Panc1 (cell line): ENCODE measurements around the gene NHSL1. TPM values are rescaled to one million over a fixed set of nuclear protein-coding genes. Genes with fewer than 3 reads are reported as not detected.
A peak's percentile ranks its signal among the peaks of the same experiment; 100 is the strongest.

Experiments
- ATAC-seq: fragments of 200-7000 bp; cut with Tn5 transposase; 2 replicates; pipeline ENCODE4 v1.9.1; 2020; ENCODE audit warnings: mild to moderate bottlenecking, moderate library complexity
- BruUV-seq: library from RNA; stranded (reverse); fragments of 400-500 nt; replicated peaks from 2 replicates; lab custom pipeline; 2021; lab: Mats Ljungman, UMichigan
- CTCF ChIA-PET: fragments of 300-600 bp; sonication (Branson Sonifier 250); formaldehyde crosslinking; loops from one replicate; lab custom pipeline; 2022; ENCODE audit warnings: antibody characterized with exemption; lab: Charles Lee
- POLR2A ChIA-PET: fragments of 300-600 bp; sonication (Branson Sonifier 250); formaldehyde crosslinking; loops from one replicate; lab custom pipeline; 2022; ENCODE audit warnings: antibody characterized with exemption; lab: Charles Lee
- DNase-seq: peaks from one replicate; pipeline ENCODE4 v3.0.0-alpha.2; 2010; ENCODE audit warnings: low read depth, low spot score
- H3K27ac ChIP-seq: 2 replicates; pipeline ENCODE4 v1.5.1; 2011; ENCODE audit warnings: mild to moderate bottlenecking, low read length, inconsistent platforms
- H3K27me3 ChIP-seq: fragments of 200-500 bp; sonication (Bioruptor generic); 2 replicates; pipeline ENCODE4 v1.6.0; 2014; ENCODE audit warnings: low read length, inconsistent platforms; ENCODE audit not compliant: control insufficient read depth, insufficient read depth
- H3K36me3 ChIP-seq: fragments of 200-500 bp; sonication (Bioruptor generic); 2 replicates; pipeline ENCODE4 v1.5.1; 2014; ENCODE audit warnings: inconsistent platforms, mild to moderate bottlenecking, low read length, moderate library complexity; ENCODE audit not compliant: control insufficient read depth, insufficient read depth
- H3K4me1 ChIP-seq: 2 replicates; pipeline ENCODE4 v1.5.1; 2011; ENCODE audit warnings: inconsistent platforms, mild to moderate bottlenecking, low read length, moderate library complexity; ENCODE audit not compliant: control insufficient read depth, insufficient read depth
- H3K4me3 ChIP-seq, 2 experiments: 2 replicates each; pipeline ENCODE4 v1.5.1; 2011 to 2012; ENCODE audit warnings: low read depth in 2 of 2, low read length in 2 of 2, mild to moderate bottlenecking in 2 of 2, inconsistent platforms in 1 of 2, moderate library complexity in 1 of 2
- H3K9me3 ChIP-seq: fragments of 200-500 bp; sonication (Bioruptor generic); 2 replicates; pipeline ENCODE4 v1.5.1; 2014; ENCODE audit warnings: low read depth, mild to moderate bottlenecking, inconsistent platforms, low read length, moderate library complexity; ENCODE audit not compliant: control insufficient read depth, insufficient read depth
- POLR2AphosphoS5 ChIP-seq: IDR thresholded peaks from 2 replicates; pipeline ENCODE4 v1.6.1; 2012; ENCODE audit warnings: mild to moderate bottlenecking, low read depth, low read length, moderate library complexity
- SIN3A ChIP-seq: IDR thresholded peaks from 2 replicates; pipeline ENCODE4 v1.6.1; 2012; ENCODE audit warnings: low read depth, mild to moderate bottlenecking, low read length, moderate library complexity, borderline replicate concordance; ENCODE audit not compliant: insufficient read depth
- TCF7L2 ChIP-seq: IDR thresholded peaks from 2 replicates; pipeline ENCODE4 v1.6.1; 2011; ENCODE audit warnings: mild to moderate bottlenecking, low read depth, low read length, inconsistent platforms
- in situ Hi-C: cut with HindIII; loops from 2 replicates; pipeline ENCODE4 v1.10.0; 2016; ENCODE audit warnings: low sequenced_read_pairs, low pct_unique_long_range_greater_than_20kb
- intact Hi-C: fragments of 100-400 bp; cut with micrococcal nuclease; formaldehyde crosslinking; loops from one replicate; pipeline ENCODE4 v1.10.0; 2022; ENCODE audit not compliant: unreplicated experiment
- total RNA-seq: library from RNA; stranded (reverse); gene quantifications from one replicate; pipeline ENCODE4 v1.2.1, GENCODE V29; 2021; ENCODE audit not compliant: unreplicated experiment
- TF ChIP-seq, protein P1 (sequence below), 2 experiments: IDR thresholded peaks; 2 replicates each; pipeline ENCODE4 v1.6.1; 2011 to 2012; ENCODE audit warnings: low read depth in 2 of 2, control low read depth in 1 of 2, low read length in 1 of 2, mild to moderate bottlenecking in 1 of 2, moderate library complexity in 1 of 2; ENCODE audit not compliant: insufficient read depth in 1 of 2
- TF ChIP-seq, protein P2 (sequence below): fragments of 450-650 bp; IDR thresholded peaks from 2 replicates; pipeline ENCODE4 v1.5.1; 2017; ENCODE audit warnings: mild to moderate bottlenecking

The NHSL1 gene
- total RNA-seq, 1 experiment from 2014 or later: 20.6 TPM

DNA sequence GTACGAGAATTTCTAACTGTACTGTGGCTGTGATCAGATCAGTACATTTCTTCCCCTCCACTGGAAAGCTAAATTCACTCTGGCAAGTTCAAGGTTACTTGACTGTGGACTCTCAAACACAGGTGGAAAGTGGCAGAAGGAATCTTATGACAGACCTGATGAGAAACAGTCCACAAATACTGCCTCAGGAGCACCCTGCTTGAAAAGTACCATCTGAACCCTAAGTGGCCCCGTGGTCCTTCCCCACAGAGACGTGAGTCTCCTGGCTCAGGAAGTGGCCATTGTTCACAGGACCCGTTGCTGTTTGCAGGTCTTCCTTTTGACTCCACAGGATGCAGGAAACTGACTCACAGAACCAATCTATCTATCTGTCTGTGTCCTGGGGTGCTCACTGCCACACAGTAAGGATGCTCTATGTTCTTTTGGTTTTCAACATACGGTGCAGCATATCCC, 47.5 kb upstream of the NHSL1 start:
- no peak overlapping the region for H3K27ac ChIP-seq
- no peaks in the 10 kb centered on the region for H3K9me3 ChIP-seq
- no peak overlapping the region for H3K4me3 ChIP-seq
- ChIA-PET CTCF (interaction anchor here (0.7 kb wide), 1 partner anchor 367 kb away, joined by 8 read pairs; no protein-coding TSS in a partner anchor), POLR2A (interaction anchor here (0.6 kb wide), 1 partner anchor 266 kb away, joined by 7 read pairs; no protein-coding TSS in a partner anchor)
- H3K4me1 ChIP-seq: peaks cover 5% of the 10 kb centered on the region
- TF ChIP-seq TCF7L2 (no peak), POLR2AphosphoS5 (no peak)
- TF ChIP-seq, protein P1, sequence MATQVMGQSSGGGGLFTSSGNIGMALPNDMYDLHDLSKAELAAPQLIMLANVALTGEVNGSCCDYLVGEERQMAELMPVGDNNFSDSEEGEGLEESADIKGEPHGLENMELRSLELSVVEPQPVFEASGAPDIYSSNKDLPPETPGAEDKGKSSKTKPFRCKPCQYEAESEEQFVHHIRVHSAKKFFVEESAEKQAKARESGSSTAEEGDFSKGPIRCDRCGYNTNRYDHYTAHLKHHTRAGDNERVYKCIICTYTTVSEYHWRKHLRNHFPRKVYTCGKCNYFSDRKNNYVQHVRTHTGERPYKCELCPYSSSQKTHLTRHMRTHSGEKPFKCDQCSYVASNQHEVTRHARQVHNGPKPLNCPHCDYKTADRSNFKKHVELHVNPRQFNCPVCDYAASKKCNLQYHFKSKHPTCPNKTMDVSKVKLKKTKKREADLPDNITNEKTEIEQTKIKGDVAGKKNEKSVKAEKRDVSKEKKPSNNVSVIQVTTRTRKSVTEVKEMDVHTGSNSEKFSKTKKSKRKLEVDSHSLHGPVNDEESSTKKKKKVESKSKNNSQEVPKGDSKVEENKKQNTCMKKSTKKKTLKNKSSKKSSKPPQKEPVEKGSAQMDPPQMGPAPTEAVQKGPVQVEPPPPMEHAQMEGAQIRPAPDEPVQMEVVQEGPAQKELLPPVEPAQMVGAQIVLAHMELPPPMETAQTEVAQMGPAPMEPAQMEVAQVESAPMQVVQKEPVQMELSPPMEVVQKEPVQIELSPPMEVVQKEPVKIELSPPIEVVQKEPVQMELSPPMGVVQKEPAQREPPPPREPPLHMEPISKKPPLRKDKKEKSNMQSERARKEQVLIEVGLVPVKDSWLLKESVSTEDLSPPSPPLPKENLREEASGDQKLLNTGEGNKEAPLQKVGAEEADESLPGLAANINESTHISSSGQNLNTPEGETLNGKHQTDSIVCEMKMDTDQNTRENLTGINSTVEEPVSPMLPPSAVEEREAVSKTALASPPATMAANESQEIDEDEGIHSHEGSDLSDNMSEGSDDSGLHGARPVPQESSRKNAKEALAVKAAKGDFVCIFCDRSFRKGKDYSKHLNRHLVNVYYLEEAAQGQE (IDR thresholded peaks at IDR 0.05; ENCODE audit: insufficient read depth in 1 of 2, low read depth in 2 of 2, low read length in 1 of 2): no peak
- H3K27me3 ChIP-seq: no peaks in the 10 kb centered on the region
- intact Hi-C loops: no loop called here
- in situ Hi-C loops: no loop called here
- no TSS peak for BruUV-seq
- DNase-seq (no peak), ATAC-seq (peak; percentile 78)
- H3K36me3 ChIP-seq: no peaks in the 10 kb centered on the region

DNA sequence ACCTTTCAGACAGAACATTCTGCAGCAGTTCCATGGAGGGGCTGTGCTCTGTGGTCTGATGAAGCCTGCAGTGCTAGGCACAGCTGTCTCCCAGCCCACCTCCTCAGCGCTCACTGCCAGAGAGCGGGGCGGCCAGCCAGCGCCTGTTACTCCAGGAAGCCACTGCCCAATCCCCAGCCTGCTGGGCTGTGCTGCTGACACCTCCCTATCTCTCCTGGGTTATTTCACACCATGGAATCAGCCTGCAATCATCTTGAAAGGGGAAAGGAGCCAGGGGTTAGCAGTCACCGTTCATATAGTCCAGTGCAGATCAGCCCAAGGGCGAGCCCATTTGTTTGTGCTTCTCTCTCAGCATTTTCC, 46.3 kb upstream of the NHSL1 start:
- H3K4me1 ChIP-seq: peaks cover 11% of the 10 kb centered on the region
- no peak for ATAC-seq
- BruUV-seq: no TSS peak

More for the DNA sequence above, 46.3 kb upstream of the NHSL1 start:
- Histone ChIP-seq H3K4me3 (no peak overlapping the region), H3K9me3 (no peaks in the 10 kb centered on the region), H3K36me3 (no peaks in the 10 kb centered on the region), H3K27me3 (no peaks in the 10 kb centered on the region), H3K27ac (0 out of 2 replicates have a peak overlapping the region, but pooled peaks have one; percentile 9)
- in situ Hi-C loops: no loop called here
- intact Hi-C loops: no loop called here
- TF ChIP-seq, protein P2, sequence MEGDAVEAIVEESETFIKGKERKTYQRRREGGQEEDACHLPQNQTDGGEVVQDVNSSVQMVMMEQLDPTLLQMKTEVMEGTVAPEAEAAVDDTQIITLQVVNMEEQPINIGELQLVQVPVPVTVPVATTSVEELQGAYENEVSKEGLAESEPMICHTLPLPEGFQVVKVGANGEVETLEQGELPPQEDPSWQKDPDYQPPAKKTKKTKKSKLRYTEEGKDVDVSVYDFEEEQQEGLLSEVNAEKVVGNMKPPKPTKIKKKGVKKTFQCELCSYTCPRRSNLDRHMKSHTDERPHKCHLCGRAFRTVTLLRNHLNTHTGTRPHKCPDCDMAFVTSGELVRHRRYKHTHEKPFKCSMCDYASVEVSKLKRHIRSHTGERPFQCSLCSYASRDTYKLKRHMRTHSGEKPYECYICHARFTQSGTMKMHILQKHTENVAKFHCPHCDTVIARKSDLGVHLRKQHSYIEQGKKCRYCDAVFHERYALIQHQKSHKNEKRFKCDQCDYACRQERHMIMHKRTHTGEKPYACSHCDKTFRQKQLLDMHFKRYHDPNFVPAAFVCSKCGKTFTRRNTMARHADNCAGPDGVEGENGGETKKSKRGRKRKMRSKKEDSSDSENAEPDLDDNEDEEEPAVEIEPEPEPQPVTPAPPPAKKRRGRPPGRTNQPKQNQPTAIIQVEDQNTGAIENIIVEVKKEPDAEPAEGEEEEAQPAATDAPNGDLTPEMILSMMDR: no peak
- TF ChIP-seq, protein P1 (IDR thresholded peaks at IDR 0.05; ENCODE audit: insufficient read depth in 1 of 2, low read depth in 2 of 2, low read length in 1 of 2): no peak
- no peak for TF ChIP-seq SIN3A
- TF ChIP-seq POLR2AphosphoS5: no peak
- POLR2A ChIA-PET: no interaction called here
- CTCF ChIA-PET: no interaction called here
- no peak for DNase-seq
